HG03432 (cell line): ENCODE results near the gene TOR1A.
"Not testable (repeated sequence)": the region's sequence is repeated elsewhere in the genome, so short reads cannot be mapped to it uniquely, and the experiment has no call there.

ENCODE experiments used
- ATAC-seq: cut with Tn5 transposase; IDR thresholded peaks from one replicate; pipeline ENCODE4 v1.9.1; 2021; ENCODE audit warnings: mild to moderate bottlenecking, moderate library complexity; ENCODE audit not compliant: unreplicated experiment

TOR1A gene

GRCh38 chr9:129823542-129823934 lies 398 bp downstream of the TOR1A start:
- no peak for ATAC-seq

- peak; percentile 28 for ATAC-seq
These were observed 916 bp downstream of the TOR1A start for GRCh38 chr9:129822898-129823541.

- no peak for ATAC-seq
These were observed 7.2 kb downstream of the TOR1A start for GRCh38 chr9:129816501-129817435.

GRCh38 chr9:129815278-129815677 lies 8.7 kb downstream of the TOR1A start:
- ATAC-seq: no peak

GRCh38 chr9:129814432-129815223 lies 9.3 kb downstream of the TOR1A start:
- no peak for ATAC-seq

GRCh38 chr9:129813661-129814060 lies 10.3 kb downstream of the TOR1A start:
- no peak for ATAC-seq

GRCh38 chr9:129812385-129812784 lies 11.6 kb downstream of the TOR1A start:
- ATAC-seq: no peak

GRCh38 chr9:129811967-129812363 lies 12.0 kb downstream of the TOR1A start:
- ATAC-seq: no peak

GRCh38 chr9:129810788-129811187 lies 13.1 kb downstream of the TOR1A start:
- no peak for ATAC-seq

GRCh38 chr9:129810116-129810515 lies 13.8 kb downstream of the TOR1A start:
- ATAC-seq: no peak

GRCh38 chr9:129809346-129809745 lies 14.6 kb downstream of the TOR1A start:
- ATAC-seq: no peak

- ATAC-seq: no peak
These were observed 17.9 kb downstream of the TOR1A start for GRCh38 chr9:129806061-129806460.

GRCh38 chr9:129803676-129804060 lies 20.3 kb downstream of the TOR1A start:
- ATAC-seq: peak; percentile 7

- ATAC-seq: peak; percentile 96
These were observed 20.9 kb downstream of the TOR1A start, which contains the start of gene TOR1B for GRCh38 chr9:129802833-129803675. TSS of gene TOR1B (plus strand) at chr9:129803184. CDS start at chr9:129803213, 29 bp downstream.

GRCh38 chr9:129801504-129801903 lies 22.4 kb downstream of the TOR1A start:
- no peak for ATAC-seq

- no peak for ATAC-seq
These were observed 25.0 kb downstream of the TOR1A start for GRCh38 chr9:129798973-129799372.

- not testable (repeated sequence) for ATAC-seq
These were observed 27.9 kb downstream of the TOR1A start for GRCh38 chr9:129796029-129796428.

- no peak for ATAC-seq
These were observed 29.4 kb downstream of the TOR1A start for GRCh38 chr9:129794549-129794948.

- no peak for ATAC-seq
These were observed 37.5 kb downstream of the TOR1A start for GRCh38 chr9:129786481-129786880.

GRCh38 chr9:129785866-129786265 lies 38.1 kb downstream of the TOR1A start:
- no peak for ATAC-seq
